CD4-positive, CD25-positive, alpha-beta regulatory T cell (primary cell): ENCODE data around the gene PARP11. TPM values are rescaled to one million over a fixed set of nuclear protein-coding genes. Genes with fewer than 3 reads are reported as not detected.
A peak's percentile ranks its signal among the peaks of the same experiment; 100 is the strongest.

ENCODE experiments used
- ATAC-seq, 2 donors: fragments of 150-1000 bp; cut with Tn5 transposase; one replicate each; pipeline ENCODE4 v1.10.0; 2021; ENCODE audit warnings: low read depth in 2 of 2, moderate number of reproducible peaks in 2 of 2, moderate library complexity in 1 of 2
- DNase-seq, 3 donors: peaks; one replicate each; pipeline versions ENCODE4 v3.0.0 to v3.0.0-alpha.2; 2012 to 2022; ENCODE audit warnings: mixed read lengths in 1 of 3
- H3K27ac ChIP-seq: one replicate; pipeline ENCODE4 v1.7.0; 2013; ENCODE audit warnings: mild to moderate bottlenecking, low read length; ENCODE audit not compliant: insufficient read depth, poor library complexity, severe bottlenecking
- H3K27me3 ChIP-seq: one replicate; pipeline ENCODE4 v1.7.0; 2013; ENCODE audit warnings: low read length; ENCODE audit not compliant: control insufficient read depth, insufficient read depth
- H3K36me3 ChIP-seq: one replicate; pipeline ENCODE4 v1.7.0; 2013; ENCODE audit warnings: mild to moderate bottlenecking, low read length, moderate library complexity; ENCODE audit not compliant: control insufficient read depth, insufficient read depth
- H3K4me1 ChIP-seq: 2 replicates; pipeline ENCODE4 v1.7.0; 2013; ENCODE audit warnings: mild to moderate bottlenecking, low read length; ENCODE audit not compliant: insufficient read depth, control insufficient read depth, poor library complexity, severe bottlenecking
- H3K4me3 ChIP-seq: one replicate; pipeline ENCODE4 v1.7.0; 2013; ENCODE audit warnings: low read depth, mild to moderate bottlenecking, low read length, moderate library complexity
- H3K9me3 ChIP-seq, 2 experiments: 1 replicate in 1 of 2; 2 replicates in 1 of 2; pipeline ENCODE4 v1.7.0; 2013; ENCODE audit warnings: low read length in 2 of 2, mild to moderate bottlenecking in 1 of 2, moderate library complexity in 1 of 2; ENCODE audit not compliant: control insufficient read depth in 2 of 2
- H3K27ac Mint-ChIP-seq, 3 donors: one replicate each; pipeline ENCODE4 v1.8.0; 2020 to 2022; ENCODE audit warnings: mild to moderate bottlenecking in 3 of 3, mixed read lengths in 3 of 3, moderate library complexity in 2 of 3
- H3K27me3 Mint-ChIP-seq: one replicate; pipeline ENCODE4 v1.8.0; 2022; ENCODE audit warnings: mild to moderate bottlenecking, mixed read lengths
- H3K36me3 Mint-ChIP-seq: one replicate; pipeline ENCODE4 v1.8.0; 2020; ENCODE audit warnings: mixed read lengths
- H3K4me1 Mint-ChIP-seq, 4 donors: one replicate each; pipeline ENCODE4 v1.8.0; 2020 to 2022; ENCODE audit warnings: mixed read lengths in 4 of 4, mild to moderate bottlenecking in 1 of 4
- H3K4me3 Mint-ChIP-seq, 4 donors: one replicate each; pipeline ENCODE4 v1.8.0; 2020 to 2022; ENCODE audit warnings: mild to moderate bottlenecking in 4 of 4, mixed read lengths in 4 of 4, moderate library complexity in 3 of 4
- H3K9me3 Mint-ChIP-seq, 7 donors: one replicate each; pipeline ENCODE4 v1.8.0; 2020 to 2022; ENCODE audit warnings: mixed read lengths in 7 of 7, mild to moderate bottlenecking in 3 of 7, moderate library complexity in 2 of 7
- polyA plus RNA-seq, 4 donors: library from polyadenylated mRNA; unstranded; fragments of 300-500 nt; fragmentation: Illumina TruSeq; gene quantifications; one replicate each; pipeline ENCODE4 v1.2.3, GENCODE V29; 2021
- total RNA-seq: library from RNA; stranded (reverse); gene quantifications from one replicate; pipeline ENCODE4 v1.2.3, GENCODE V29; 2022

PARP11 gene
- total and polyA plus RNA-seq, 5 donors from 2014 or later, result 5.2 to 16.1 (median 6.8) TPM

- Histone ChIP-seq H3K4me1 (no peaks in the 10 kb centered on the region), H3K27me3 (no peaks in the 10 kb centered on the region), H3K27ac (no peak overlapping the region), H3K36me3 (no peaks in the 10 kb centered on the region), H3K9me3 (peaks cover 0 to 3% of the 10 kb centered on the region in 2 experiments), H3K4me3 (no peak overlapping the region)
- H3K4me3 Mint-ChIP-seq, result no peak overlapping the region
- peaks cover 0 to 4% (median 2%) of the 10 kb centered on the region in 7 donors for H3K9me3 Mint-ChIP-seq
- no peak for ATAC-seq
- no peak overlapping the region for H3K27ac Mint-ChIP-seq
- H3K4me1 Mint-ChIP-seq, result no peaks in the 10 kb centered on the region
- DNase-seq, result no peak
- H3K27me3 Mint-ChIP-seq, result no peaks in the 10 kb centered on the region
- H3K36me3 Mint-ChIP-seq, result peaks cover 20% of the 10 kb centered on the region
These were observed 80.4 kb downstream of the PARP11 start for GRCh38 chr12:3792623-3793288.

- Histone ChIP-seq H3K4me3 (no peak overlapping the region), H3K27me3 (no peaks in the 10 kb centered on the region), H3K36me3 (no peaks in the 10 kb centered on the region), H3K27ac (no peak overlapping the region), H3K9me3 (peaks cover 0 to 3% of the 10 kb centered on the region in 2 experiments), H3K4me1 (no peaks in the 10 kb centered on the region)
- Mint-ChIP-seq H3K27ac (no peak overlapping the region), H3K4me1 (no peaks in the 10 kb centered on the region), H3K4me3 (no peak overlapping the region), H3K27me3 (peaks cover 6% of the 10 kb centered on the region), H3K9me3 (peaks cover 0 to 8% (median 2%) of the 10 kb centered on the region in 7 donors), H3K36me3 (peaks cover 26% of the 10 kb centered on the region)
- DNase-seq, result no peak
- no peak for ATAC-seq
These were observed 81.8 kb downstream of the PARP11 start for GRCh38 chr12:3791256-3791874.

GRCh38 chr12:3790642-3791041 is 82.6 kb downstream of the PARP11 start:
- no peaks in the 10 kb centered on the region for H3K27me3 ChIP-seq
- H3K4me1 ChIP-seq, result no peaks in the 10 kb centered on the region
- no peak for DNase-seq
- H3K36me3 ChIP-seq, result no peaks in the 10 kb centered on the region
- Mint-ChIP-seq H3K9me3 (peaks cover 0 to 8% (median 2%) of the 10 kb centered on the region in 7 donors), H3K27ac (no peak overlapping the region), H3K27me3 (peaks cover 6% of the 10 kb centered on the region), H3K4me1 (no peaks in the 10 kb centered on the region), H3K4me3 (no peak overlapping the region), H3K36me3 (peaks cover 26% of the 10 kb centered on the region)
- ATAC-seq, result no peak
- H3K9me3 ChIP-seq, result peaks cover 0 to 3% of the 10 kb centered on the region in 2 experiments
- H3K27ac ChIP-seq, result no peak overlapping the region
- H3K4me3 ChIP-seq, result no peak overlapping the region

GRCh38 chr12:3789838-3790237 is 83.4 kb downstream of the PARP11 start:
- DNase-seq (no peak), ATAC-seq (no peak)
- no peaks in the 10 kb centered on the region for H3K4me1 ChIP-seq
- no peak overlapping the region for H3K4me3 Mint-ChIP-seq
- H3K9me3 Mint-ChIP-seq, result peaks cover 0 to 8% (median 2%) of the 10 kb centered on the region in 7 donors
- H3K27me3 Mint-ChIP-seq, result peaks cover 6% of the 10 kb centered on the region
- H3K4me3 ChIP-seq, result no peak overlapping the region
- no peaks in the 10 kb centered on the region for H3K27me3 ChIP-seq
- H3K4me1 Mint-ChIP-seq, result no peaks in the 10 kb centered on the region
- H3K36me3 Mint-ChIP-seq, result peaks cover 26% of the 10 kb centered on the region
- peak overlapping the region in 1 of 3 donors; percentile 17 for H3K27ac Mint-ChIP-seq
- H3K27ac ChIP-seq, result no peak overlapping the region
- peaks cover 0 to 3% of the 10 kb centered on the region in 2 experiments for H3K9me3 ChIP-seq
- no peaks in the 10 kb centered on the region for H3K36me3 ChIP-seq

- ATAC-seq (peak in 1 of 2 donors; percentile 48), DNase-seq (peak in 2 of 3 donors; percentile 36 to 62)
- peaks cover 2% of the 10 kb centered on the region for H3K27me3 Mint-ChIP-seq
- peaks cover 3 to 9% (median 5%) of the 10 kb centered on the region in 4 donors for H3K4me1 Mint-ChIP-seq
- no peaks in the 10 kb centered on the region for H3K27me3 ChIP-seq
- no peaks in the 10 kb centered on the region for H3K9me3 ChIP-seq
- H3K4me3 Mint-ChIP-seq, result no peak overlapping the region
- H3K4me1 ChIP-seq, result no peaks in the 10 kb centered on the region
- H3K4me3 ChIP-seq, result no peak overlapping the region
- no peak overlapping the region for H3K27ac Mint-ChIP-seq
- no peak overlapping the region for H3K27ac ChIP-seq
- no peaks in the 10 kb centered on the region for H3K36me3 Mint-ChIP-seq
- no peaks in the 10 kb centered on the region for H3K36me3 ChIP-seq
- no peaks in the 10 kb centered on the region for H3K9me3 Mint-ChIP-seq
These were observed 95.9 kb downstream of the PARP11 start for GRCh38 chr12:3777206-3777809.

GRCh38 chr12:3775385-3776035 is 97.7 kb downstream of the PARP11 start:
- H3K4me1 Mint-ChIP-seq, result peaks cover 6 to 12% (median 11%) of the 10 kb centered on the region in 4 donors
- H3K9me3 Mint-ChIP-seq, result no peaks in the 10 kb centered on the region
- Histone ChIP-seq H3K36me3 (no peaks in the 10 kb centered on the region), H3K9me3 (no peaks in the 10 kb centered on the region), H3K27ac (no peak overlapping the region), H3K4me1 (no peaks in the 10 kb centered on the region), H3K4me3 (no peak overlapping the region), H3K27me3 (no peaks in the 10 kb centered on the region)
- no peak overlapping the region for H3K4me3 Mint-ChIP-seq
- DNase-seq (no peak), ATAC-seq (no peak)
- no peaks in the 10 kb centered on the region for H3K36me3 Mint-ChIP-seq
- no peak overlapping the region for H3K27ac Mint-ChIP-seq
- H3K27me3 Mint-ChIP-seq, result no peaks in the 10 kb centered on the region

GRCh38 chr12:3772380-3772779 is 100.8 kb downstream of the PARP11 start:
- DNase-seq (peak in 2 of 3 donors; percentile 27 to 59), ATAC-seq (peak in 1 of 2 donors; percentile 52)
- no peaks in the 10 kb centered on the region for H3K9me3 ChIP-seq
- peak overlapping the region; percentile 2 for H3K4me3 ChIP-seq
- H3K36me3 ChIP-seq, result no peaks in the 10 kb centered on the region
- no peak overlapping the region for H3K27ac ChIP-seq
- Mint-ChIP-seq H3K27ac (peak overlapping the region in 2 of 3 donors; percentile 5 to 43), H3K4me3 (peak overlapping the region in 1 of 4 donors; percentile 28), H3K9me3 (no peaks in the 10 kb centered on the region), H3K4me1 (peaks cover 6 to 12% (median 11%) of the 10 kb centered on the region in 4 donors), H3K27me3 (no peaks in the 10 kb centered on the region), H3K36me3 (no peaks in the 10 kb centered on the region)
- H3K27me3 ChIP-seq, result no peaks in the 10 kb centered on the region
- H3K4me1 ChIP-seq, result no peaks in the 10 kb centered on the region
